ENCODE measurements around the gene PDZRN4. TPM values are rescaled to one million over a fixed set of nuclear protein-coding genes. Genes with fewer than 3 reads are reported as not detected.

The PDZRN4 gene
- total RNA-seq, 1 experiment from 2014 or later, result not detected

DNA sequence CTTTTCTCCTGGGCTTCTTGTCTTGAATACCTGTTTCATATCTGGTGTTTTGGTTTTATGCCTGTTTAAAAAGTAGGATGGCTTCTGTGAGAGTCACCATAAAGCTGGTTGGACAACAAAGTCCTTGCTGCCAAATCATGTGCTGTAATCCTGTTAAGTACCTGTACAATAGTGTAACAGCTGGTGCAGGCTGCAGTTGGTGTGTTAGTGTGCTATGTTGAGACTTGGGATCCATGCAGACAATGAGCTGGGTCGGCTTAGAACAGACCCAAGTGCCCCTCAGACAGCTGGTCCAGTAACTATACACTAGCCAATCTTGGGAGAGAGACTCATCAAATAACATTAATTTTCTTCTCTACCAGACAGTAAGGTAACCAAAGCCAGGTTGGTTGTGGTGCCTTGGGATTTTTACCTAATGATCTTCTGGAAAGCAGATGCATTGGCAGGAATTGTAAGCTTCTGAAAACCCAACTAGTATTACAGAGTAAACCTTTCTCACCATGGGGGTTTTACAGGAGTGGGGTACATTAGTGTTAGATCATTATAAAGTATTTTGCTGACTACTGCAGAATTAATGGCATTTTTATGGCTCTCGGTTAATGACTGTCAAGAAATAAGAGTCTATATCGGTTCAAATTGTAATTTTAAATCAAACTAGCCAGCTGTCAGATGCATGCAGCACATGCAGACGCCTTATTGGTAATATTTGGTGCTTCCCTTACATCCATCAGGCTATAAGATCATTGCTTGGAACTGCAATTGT is 231.2 kb downstream of the PDZRN4 start:
- no peak for DNase-seq (ENCODE audit: low spot score)
- Histone ChIP-seq H3K27me3 (replicated peaks; ENCODE audit: insufficient read depth, low read depth, low read length, poor library complexity) (no peaks in the 10 kb centered on the region), H3K4me3 (ENCODE audit: low read depth, low read length, poor library complexity, severe bottlenecking) (no peak overlapping the region), H3K36me3 (ENCODE audit: insufficient read depth, low read length, poor library complexity, severe bottlenecking) (no peaks in the 10 kb centered on the region), H3K4me1 (ENCODE audit: insufficient read depth, low read length, poor library complexity, severe bottlenecking) (no peaks in the 10 kb centered on the region), H3K9me3 (ENCODE audit: low read depth, low read length, poor library complexity, severe bottlenecking) (no peaks in the 10 kb centered on the region), H3K27ac (ENCODE audit: low read depth, low read length, poor library complexity, severe bottlenecking) (no peak overlapping the region)
- intact Hi-C loops (cut with micrococcal nuclease; ENCODE audit: unreplicated experiment), result no loop called here
- no TSS peak for BruUV-seq (replicated peaks)
- TF ChIP-seq, protein P1, sequence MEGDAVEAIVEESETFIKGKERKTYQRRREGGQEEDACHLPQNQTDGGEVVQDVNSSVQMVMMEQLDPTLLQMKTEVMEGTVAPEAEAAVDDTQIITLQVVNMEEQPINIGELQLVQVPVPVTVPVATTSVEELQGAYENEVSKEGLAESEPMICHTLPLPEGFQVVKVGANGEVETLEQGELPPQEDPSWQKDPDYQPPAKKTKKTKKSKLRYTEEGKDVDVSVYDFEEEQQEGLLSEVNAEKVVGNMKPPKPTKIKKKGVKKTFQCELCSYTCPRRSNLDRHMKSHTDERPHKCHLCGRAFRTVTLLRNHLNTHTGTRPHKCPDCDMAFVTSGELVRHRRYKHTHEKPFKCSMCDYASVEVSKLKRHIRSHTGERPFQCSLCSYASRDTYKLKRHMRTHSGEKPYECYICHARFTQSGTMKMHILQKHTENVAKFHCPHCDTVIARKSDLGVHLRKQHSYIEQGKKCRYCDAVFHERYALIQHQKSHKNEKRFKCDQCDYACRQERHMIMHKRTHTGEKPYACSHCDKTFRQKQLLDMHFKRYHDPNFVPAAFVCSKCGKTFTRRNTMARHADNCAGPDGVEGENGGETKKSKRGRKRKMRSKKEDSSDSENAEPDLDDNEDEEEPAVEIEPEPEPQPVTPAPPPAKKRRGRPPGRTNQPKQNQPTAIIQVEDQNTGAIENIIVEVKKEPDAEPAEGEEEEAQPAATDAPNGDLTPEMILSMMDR (conservative IDR thresholded peaks at IDR 0.05; ENCODE audit: low read depth, low read length), result no peak
- no peak for TF ChIP-seq EZH2 (IDR thresholded peaks at IDR 0.05; ENCODE audit: borderline replicate concordance, low read depth, low read length, poor library complexity, severe bottlenecking)
- ChIA-PET CTCF (no interaction called here), POLR2A (ENCODE audit: low non-redundant PET) (no interaction called here)

DNA sequence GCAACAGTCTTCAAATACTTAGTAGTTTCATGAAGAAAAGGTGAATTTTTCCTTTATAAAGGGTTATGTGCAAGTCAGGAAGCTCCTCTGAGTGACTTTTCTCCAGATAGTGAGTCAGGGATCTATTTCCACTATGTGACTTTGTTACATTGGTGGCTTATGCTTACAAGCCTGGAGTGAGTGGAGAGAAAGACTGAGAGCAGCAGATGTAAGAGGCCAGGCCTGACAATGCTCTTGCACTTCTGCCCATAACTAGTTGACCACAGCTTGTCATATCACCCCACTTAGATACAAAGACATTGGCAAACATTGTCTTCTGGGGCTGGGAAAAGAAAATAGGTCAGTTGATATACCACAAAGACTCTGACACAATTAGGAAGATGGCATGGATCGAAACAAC is 236.5 kb downstream of the PDZRN4 start:
- Histone ChIP-seq H3K36me3 (ENCODE audit: insufficient read depth, low read length, poor library complexity, severe bottlenecking) (no peaks in the 10 kb centered on the region), H3K4me1 (ENCODE audit: insufficient read depth, low read length, poor library complexity, severe bottlenecking) (no peaks in the 10 kb centered on the region), H3K4me3 (ENCODE audit: low read depth, low read length, poor library complexity, severe bottlenecking) (no peak overlapping the region), H3K27ac (ENCODE audit: low read depth, low read length, poor library complexity, severe bottlenecking) (no peak overlapping the region), H3K27me3 (replicated peaks; ENCODE audit: insufficient read depth, low read depth, low read length, poor library complexity) (no peaks in the 10 kb centered on the region), H3K9me3 (ENCODE audit: low read depth, low read length, poor library complexity, severe bottlenecking) (no peaks in the 10 kb centered on the region)
- intact Hi-C loops (cut with micrococcal nuclease; ENCODE audit: unreplicated experiment), result no loop called here
- POLR2A ChIA-PET (ENCODE audit: low non-redundant PET), result no interaction called here
- DNase-seq (ENCODE audit: low spot score), result no peak
- TF ChIP-seq EZH2 (IDR thresholded peaks at IDR 0.05; ENCODE audit: borderline replicate concordance, low read depth, low read length, poor library complexity, severe bottlenecking), result no peak
- TF ChIP-seq, protein P1 (conservative IDR thresholded peaks at IDR 0.05; ENCODE audit: low read depth, low read length), result no peak
- CTCF ChIA-PET, result no interaction called here
- no TSS peak for BruUV-seq (replicated peaks)

DNA sequence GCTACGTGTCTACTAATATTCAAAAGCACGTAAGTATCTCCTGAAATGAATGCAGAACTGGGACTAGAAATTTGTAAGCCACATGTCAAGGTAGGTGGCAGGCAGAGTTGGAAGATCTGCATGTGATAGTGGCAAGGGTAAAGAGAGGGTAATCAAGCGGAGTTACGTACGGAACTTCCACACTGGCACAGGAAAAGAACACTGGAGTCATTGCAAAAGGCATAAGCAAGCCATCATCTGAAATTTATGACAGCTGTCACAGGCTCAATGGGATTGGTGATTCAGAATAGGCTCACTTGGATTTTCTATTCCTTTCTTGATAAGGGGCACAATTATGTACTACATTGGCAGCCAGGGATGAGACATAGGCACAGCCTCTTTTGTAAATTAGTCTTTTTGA is 245.3 kb downstream of the PDZRN4 start:
- H3K4me3 ChIP-seq (ENCODE audit: low read depth, low read length, poor library complexity, severe bottlenecking), result no peak overlapping the region
- intact Hi-C loops (cut with micrococcal nuclease; ENCODE audit: unreplicated experiment), result no loop called here
- H3K27me3 ChIP-seq (replicated peaks; ENCODE audit: insufficient read depth, low read depth, low read length, poor library complexity), result no peaks in the 10 kb centered on the region
- H3K27ac ChIP-seq (ENCODE audit: low read depth, low read length, poor library complexity, severe bottlenecking), result no peak overlapping the region
- POLR2A ChIA-PET (ENCODE audit: low non-redundant PET), result no interaction called here
- H3K4me1 ChIP-seq (ENCODE audit: insufficient read depth, low read length, poor library complexity, severe bottlenecking), result peaks cover 8% of the 10 kb centered on the region
- no peaks in the 10 kb centered on the region for H3K36me3 ChIP-seq (ENCODE audit: insufficient read depth, low read length, poor library complexity, severe bottlenecking)
- CTCF ChIA-PET, result no interaction called here
- no peak for TF ChIP-seq EZH2 (IDR thresholded peaks at IDR 0.05; ENCODE audit: borderline replicate concordance, low read depth, low read length, poor library complexity, severe bottlenecking)
- TF ChIP-seq, protein P1 (conservative IDR thresholded peaks at IDR 0.05; ENCODE audit: low read depth, low read length), result no peak
- DNase-seq (ENCODE audit: low spot score), result no peak
- no TSS peak for BruUV-seq (replicated peaks)
- no peaks in the 10 kb centered on the region for H3K9me3 ChIP-seq (ENCODE audit: low read depth, low read length, poor library complexity, severe bottlenecking)
